GM10248 (cell line): ENCODE data around the gene POU4F3.

Experiments used
- CTCF ChIA-PET: fragments of 300-600 bp; sonication (Branson Sonifier 250); formaldehyde crosslinking; extraction: SDS; loops from one replicate; lab custom pipeline; 2021; ENCODE audit warnings: antibody characterized with exemption; lab: Yijun Ruan, JAX
- POLR2A ChIA-PET: fragments of 350-650 bp; sonication (Branson Sonifier 250); formaldehyde crosslinking; extraction: SDS; loops from one replicate; lab custom pipeline; 2020; ENCODE audit warnings: antibody characterized with exemption; lab: Yijun Ruan, JAX
- DNase-seq: peaks from one replicate; pipeline ENCODE4 v3.0.0; 2012; ENCODE audit errors: extremely low spot score
- CTCF ChIP-seq: IDR thresholded peaks from 2 replicates; pipeline ENCODE4 v1.5.1; 2012; ENCODE audit warnings: mild to moderate bottlenecking, low read depth; ENCODE audit errors: extremely low read depth, missing control alignments, control extremely low read depth

POU4F3 gene

GRCh38 chr5:146376821-146377220 is 38.2 kb downstream of the POU4F3 start:
- CTCF ChIA-PET, result no interaction called here
- DNase-seq, result no peak
- POLR2A ChIA-PET, result no interaction called here
- no peak for TF ChIP-seq CTCF

GRCh38 chr5:146378986-146379385 is 40.3 kb downstream of the POU4F3 start:
- POLR2A ChIA-PET, result no interaction called here
- no peak for TF ChIP-seq CTCF
- no peak for DNase-seq
- CTCF ChIA-PET, result no interaction called here

- no peak for TF ChIP-seq CTCF
- no peak for DNase-seq
- ChIA-PET CTCF (no interaction called here), POLR2A (no interaction called here)
These were observed 42.1 kb downstream of the POU4F3 start for GRCh38 chr5:146380714-146381113.

- DNase-seq, result no peak
- TF ChIP-seq CTCF, result no peak
- CTCF ChIA-PET, result interaction anchor here (0.9 to 1.4 kb wide), 3 partner anchors 10 to 39 kb away, joined by 3 to 4 read pairs (median 3); no protein-coding TSS in a partner anchor
- POLR2A ChIA-PET, result no interaction called here
These were observed 49.7 kb downstream of the POU4F3 start for GRCh38 chr5:146388386-146388785.

- CTCF ChIA-PET, result no interaction called here
- POLR2A ChIA-PET, result no interaction called here
- TF ChIP-seq CTCF, result peak; percentile 23
- no peak for DNase-seq
These were observed 51.8 kb downstream of the POU4F3 start for GRCh38 chr5:146390469-146390868.
